Thyroid gland (tissue), 4 donors: Measurements from ENCODE around the gene SMOC1.

Experiments
- CTCF ChIP-seq, 6 experiments: fragments of 200-600 bp in 3 of 6; fragments of 450-650 bp in 3 of 6; sonication (generic) in 3 of 6; IDR thresholded peaks; one replicate each; pipeline ENCODE4 v1.5.1; 2016 to 2019; ENCODE audit warnings: antibody characterized with exemption in 6 of 6, mild to moderate bottlenecking in 2 of 6, inconsistent platforms in 1 of 6, moderate library complexity in 1 of 6
- POLR2A ChIP-seq, 2 donors: fragments of 450-650 bp; IDR thresholded peaks; one replicate each; pipeline ENCODE4 v1.6.1; 2017; ENCODE audit warnings: antibody characterized with exemption in 2 of 2, mild to moderate bottlenecking in 2 of 2, moderate library complexity in 1 of 2

GRCh38 chr14:69848156-69848555 lies 31.1 kb upstream of the SMOC1 start:
- no peak for TF ChIP-seq CTCF (IDR thresholded peaks at IDR 0.05)
- no peak for TF ChIP-seq POLR2A (IDR thresholded peaks at IDR 0.05)
